Measurements from ENCODE around the gene SPTA1. TPM values are rescaled to one million over a fixed set of nuclear protein-coding genes. Genes with fewer than 3 reads are reported as not detected.

Gene SPTA1
- total and polyA plus RNA-seq, 2 of the 4 experiments (the other 2 are of a cell fraction), result not detected

DNA sequence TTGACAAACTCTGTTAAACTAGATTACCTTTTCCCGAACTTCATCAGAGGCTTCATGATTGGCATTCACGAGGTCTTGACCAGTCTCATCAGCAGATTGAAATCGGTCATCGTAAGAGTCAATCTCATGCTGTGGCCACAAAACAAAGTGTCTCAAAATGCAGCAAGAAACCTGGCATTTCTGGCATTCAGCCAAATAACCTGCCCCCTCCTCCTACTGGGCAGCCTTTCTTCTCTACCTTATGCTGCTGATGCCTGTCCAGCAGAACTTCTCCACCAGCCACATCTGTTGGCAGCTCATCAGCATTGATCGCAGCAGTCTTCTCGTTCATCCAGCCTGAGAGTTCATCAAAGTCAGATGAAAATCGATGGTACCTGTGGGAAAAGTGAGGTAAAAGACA lies 12.2 kb downstream of the SPTA1 start:
- no peak overlapping the region for H2AK5ac ChIP-seq (ENCODE audit: low read depth, low read length)
- H4K91ac ChIP-seq (ENCODE audit: insufficient read depth, low read depth, low read length), result no peak overlapping the region
- no peaks in the 10 kb centered on the region for H3K4me1 ChIP-seq (ENCODE audit: control insufficient read depth, insufficient read depth, low read length)
- no peaks in the 10 kb centered on the region for H3K9me3 ChIP-seq (ENCODE audit: control insufficient read depth, insufficient read depth, low read length)
- no peak overlapping the region for H3K9ac ChIP-seq (ENCODE audit: low read depth, low read length)
- H2BK120ac ChIP-seq (ENCODE audit: low read depth, low read length), result no peak overlapping the region
- WGBS, 2 experiments (ENCODE audit: extremely low coverage in 2 of 2, insufficient read length in 1 of 2), result 17% methylated on average over 1 of the region's 7 CpGs; no CpG with 5 or more reads in 1 of the 2 experiments
- H3K27me3 ChIP-seq (ENCODE audit: control insufficient read depth, insufficient read depth, low read length), result no peaks in the 10 kb centered on the region
- no peak overlapping the region for H3K14ac ChIP-seq (replicated peaks; ENCODE audit: low read depth, low read length)
- no peak overlapping the region for H4K5ac ChIP-seq (ENCODE audit: low read depth, low read length)
- H2BK5ac ChIP-seq (ENCODE audit: low read depth, low read length, poor library complexity, severe bottlenecking), result no peak overlapping the region
- H3K4me3 ChIP-seq (ENCODE audit: insufficient read depth, low read depth, low read length), result no peak overlapping the region
- no peak overlapping the region for H3K4ac ChIP-seq (ENCODE audit: low read depth, low read length)
- no TSS peak for BruUV-seq (replicated peaks)
- no peak overlapping the region for H3K18ac ChIP-seq (ENCODE audit: low read depth, low read length)
- ChIA-PET POLR2A (ENCODE audit: unreplicated experiment) (no interaction called here), CTCF (no interaction called here)
- H3K36me3 ChIP-seq (ENCODE audit: control insufficient read depth, insufficient read depth, low read length), result no peaks in the 10 kb centered on the region
- intact Hi-C loops (cut with micrococcal nuclease), result no loop called here
- H3K23ac ChIP-seq (ENCODE audit: low read depth, low read length), result no peak overlapping the region
- H3K9me1 ChIP-seq (ENCODE audit: insufficient read depth, low read length), result no peaks in the 10 kb centered on the region
- dilution Hi-C loops (cut with HindIII; ENCODE audit: low sequenced_read_pairs, unreplicated experiment), result no loop called here
- no peak overlapping the region for H4K8ac ChIP-seq (ENCODE audit: low read depth in 2 of 2, low read length in 2 of 2)
- no peak overlapping the region for H2BK20ac ChIP-seq (ENCODE audit: low read depth, low read length)
- no peak overlapping the region for H2AFZ ChIP-seq (replicated peaks; ENCODE audit: low read length, poor library complexity)
- TF ChIP-seq FOS (IDR thresholded peaks at IDR 0.05; ENCODE audit: low read depth, low read length), result no peak
- TF ChIP-seq MAFK (IDR thresholded peaks at IDR 0.05; ENCODE audit: low read depth, low read length), result no peak
- TF ChIP-seq, protein P1, sequence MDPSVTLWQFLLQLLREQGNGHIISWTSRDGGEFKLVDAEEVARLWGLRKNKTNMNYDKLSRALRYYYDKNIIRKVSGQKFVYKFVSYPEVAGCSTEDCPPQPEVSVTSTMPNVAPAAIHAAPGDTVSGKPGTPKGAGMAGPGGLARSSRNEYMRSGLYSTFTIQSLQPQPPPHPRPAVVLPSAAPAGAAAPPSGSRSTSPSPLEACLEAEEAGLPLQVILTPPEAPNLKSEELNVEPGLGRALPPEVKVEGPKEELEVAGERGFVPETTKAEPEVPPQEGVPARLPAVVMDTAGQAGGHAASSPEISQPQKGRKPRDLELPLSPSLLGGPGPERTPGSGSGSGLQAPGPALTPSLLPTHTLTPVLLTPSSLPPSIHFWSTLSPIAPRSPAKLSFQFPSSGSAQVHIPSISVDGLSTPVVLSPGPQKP (IDR thresholded peaks at IDR 0.05; ENCODE audit: borderline replicate concordance, low read depth, low read length), result no peak
- no peak for TF ChIP-seq MAZ (IDR thresholded peaks at IDR 0.05; ENCODE audit: borderline replicate concordance, low read depth, low read length)
- H3K4me2 ChIP-seq (ENCODE audit: low read depth, low read length), result no peak overlapping the region
- DNase-seq, result no peak
- ATAC-seq (ENCODE audit: low read depth), result no peak
- no peak overlapping the region for H3K56ac ChIP-seq (ENCODE audit: extremely low read depth, insufficient read depth, low read length)
- H4K20me1 ChIP-seq (ENCODE audit: insufficient read depth, low read length), result no peaks in the 10 kb centered on the region
- no peak overlapping the region for H3K27ac ChIP-seq (ENCODE audit: insufficient read depth, low read length)
- H3K79me1 ChIP-seq (ENCODE audit: low read depth in 1 of 2, low read length in 2 of 2), result no peaks in the 10 kb centered on the region
- in situ Hi-C loops (cut with MboI; ENCODE audit: low sequenced_read_pairs), result no loop called here
- H2AK9ac ChIP-seq (replicated peaks; ENCODE audit: low read depth, low read length, poor library complexity), result no peak overlapping the region
- H2BK15ac ChIP-seq (ENCODE audit: low read depth, low read length), result no peak overlapping the region

Measured in IMR-90 (cell line).